ENCODE data around the gene SLFN5. TPM values are rescaled to one million over a fixed set of nuclear protein-coding genes. Genes with fewer than 3 reads are reported as not detected.

The SLFN5 gene
- total RNA-seq, 1 donor from 2014 or later, result 90.5 TPM

GRCh38 chr17:35252651-35253050, 9.8 kb downstream of the SLFN5 start:
- peaks cover 11% of the 10 kb centered on the region for H3K36me3 Mint-ChIP-seq (ENCODE audit: low read depth)
- peaks cover 37% of the 10 kb centered on the region for H3K4me1 Mint-ChIP-seq (ENCODE audit: low read depth)
- no peaks in the 10 kb centered on the region for H3K27me3 Mint-ChIP-seq (ENCODE audit: low read depth)
- TF ChIP-seq CTCF (IDR thresholded peaks at IDR 0.05), result no peak
- peak overlapping the region; percentile 52 for H3K27ac Mint-ChIP-seq (ENCODE audit: unreplicated experiment)
- no peak overlapping the region for H3K4me3 Mint-ChIP-seq (ENCODE audit: unreplicated experiment)
- H3K9me3 Mint-ChIP-seq (ENCODE audit: low read depth), result no peaks in the 10 kb centered on the region
- DNase-seq (ENCODE audit: low spot score), result no peak

- H3K4me3 Mint-ChIP-seq (ENCODE audit: unreplicated experiment), result no peak overlapping the region
- TF ChIP-seq CTCF (IDR thresholded peaks at IDR 0.05), result peak; percentile 8
- H3K36me3 Mint-ChIP-seq (ENCODE audit: low read depth), result peaks cover 14% of the 10 kb centered on the region
- H3K27me3 Mint-ChIP-seq (ENCODE audit: low read depth), result no peaks in the 10 kb centered on the region
- peak overlapping the region; percentile 95 for H3K27ac Mint-ChIP-seq (ENCODE audit: unreplicated experiment)
- peaks cover 42% of the 10 kb centered on the region for H3K4me1 Mint-ChIP-seq (ENCODE audit: low read depth)
- no peaks in the 10 kb centered on the region for H3K9me3 Mint-ChIP-seq (ENCODE audit: low read depth)
- no peak for DNase-seq (ENCODE audit: low spot score)
Measured at GRCh38 chr17:35254107-35254773, 11.4 kb downstream of the SLFN5 start.

GRCh38 chr17:35255316-35255715, 12.4 kb downstream of the SLFN5 start:
- Mint-ChIP-seq H3K27me3 (ENCODE audit: low read depth) (no peaks in the 10 kb centered on the region), H3K4me3 (ENCODE audit: unreplicated experiment) (no peak overlapping the region), H3K9me3 (ENCODE audit: low read depth) (no peaks in the 10 kb centered on the region), H3K36me3 (ENCODE audit: low read depth) (peaks cover 16% of the 10 kb centered on the region), H3K4me1 (ENCODE audit: low read depth) (peaks cover 42% of the 10 kb centered on the region), H3K27ac (ENCODE audit: unreplicated experiment) (peak overlapping the region; percentile 95)
- no peak for DNase-seq (ENCODE audit: low spot score)
- no peak for TF ChIP-seq CTCF (IDR thresholded peaks at IDR 0.05)

GRCh38 chr17:35256629-35257028, 13.8 kb downstream of the SLFN5 start:
- Mint-ChIP-seq H3K36me3 (ENCODE audit: low read depth) (peaks cover 18% of the 10 kb centered on the region), H3K27me3 (ENCODE audit: low read depth) (no peaks in the 10 kb centered on the region), H3K9me3 (ENCODE audit: low read depth) (no peaks in the 10 kb centered on the region), H3K4me3 (ENCODE audit: unreplicated experiment) (no peak overlapping the region), H3K4me1 (ENCODE audit: low read depth) (peaks cover 42% of the 10 kb centered on the region), H3K27ac (ENCODE audit: unreplicated experiment) (no peak overlapping the region)
- DNase-seq (ENCODE audit: low spot score), result no peak
- no peak for TF ChIP-seq CTCF (IDR thresholded peaks at IDR 0.05)

- no peaks in the 10 kb centered on the region for H3K27me3 Mint-ChIP-seq (ENCODE audit: low read depth)
- peaks cover 42% of the 10 kb centered on the region for H3K4me1 Mint-ChIP-seq (ENCODE audit: low read depth)
- no peak for DNase-seq (ENCODE audit: low spot score)
- TF ChIP-seq CTCF (IDR thresholded peaks at IDR 0.05), result no peak
- no peak overlapping the region for H3K27ac Mint-ChIP-seq (ENCODE audit: unreplicated experiment)
- no peaks in the 10 kb centered on the region for H3K9me3 Mint-ChIP-seq (ENCODE audit: low read depth)
- H3K4me3 Mint-ChIP-seq (ENCODE audit: unreplicated experiment), result no peak overlapping the region
- peaks cover 18% of the 10 kb centered on the region for H3K36me3 Mint-ChIP-seq (ENCODE audit: low read depth)
Measured at GRCh38 chr17:35257208-35257659, 14.4 kb downstream of the SLFN5 start.
